Neural progenitor cell (in vitro differentiated cells): Measurements from ENCODE around the gene ANGEL2. TPM values are rescaled to one million over a fixed set of nuclear protein-coding genes. Genes with fewer than 3 reads are reported as not detected.

Experiments
- DNase-seq: peaks from one replicate; pipeline ENCODE4 v3.0.0-alpha.2; 2016; ENCODE audit warnings: low spot score
- H2AFZ ChIP-seq: fragments of 200-600 bp; sonication (generic); replicated peaks from 2 replicates; pipeline ENCODE4 v1.6.1; 2016; ENCODE audit warnings: antibody characterized with exemption
- H3F3A ChIP-seq: fragments of 200-600 bp; sonication (generic); 2 replicates; pipeline ENCODE4 v1.6.1; 2016; ENCODE audit warnings: antibody characterized with exemption, low read depth
- H3K27ac ChIP-seq: fragments of 200-600 bp; sonication (generic); 2 replicates; pipeline ENCODE4 v1.5.1; 2016; ENCODE audit warnings: mild to moderate bottlenecking
- H3K27me3 ChIP-seq: fragments of 200-600 bp; sonication (generic); 2 replicates; pipeline ENCODE4 v1.6.1; 2016; ENCODE audit warnings: mild to moderate bottlenecking, moderate library complexity
- H3K36me3 ChIP-seq: fragments of 200-600 bp; sonication (generic); 2 replicates; pipeline ENCODE4 v1.5.1; 2016
- H3K4me1 ChIP-seq: fragments of 200-600 bp; sonication (generic); 2 replicates; pipeline ENCODE4 v1.6.1; 2016; ENCODE audit warnings: mixed run types
- H3K4me2 ChIP-seq: fragments of 200-600 bp; sonication (generic); 2 replicates; pipeline ENCODE4 v1.6.1; 2016
- H3K4me3 ChIP-seq: fragments of 200-600 bp; sonication (generic); 2 replicates; pipeline ENCODE4 v1.5.1; 2016
- H3K79me2 ChIP-seq: fragments of 200-600 bp; sonication (generic); 2 replicates; pipeline ENCODE4 v1.6.1; 2016; ENCODE audit warnings: low read depth
- H3K9ac ChIP-seq: fragments of 200-600 bp; sonication (generic); 2 replicates; pipeline ENCODE4 v1.6.1; 2016
- H3K9me3 ChIP-seq: fragments of 200-600 bp; sonication (generic); 2 replicates; pipeline ENCODE4 v1.5.1; 2016; ENCODE audit warnings: low read depth
- H4K20me1 ChIP-seq: fragments of 200-600 bp; sonication (generic); 2 replicates; pipeline ENCODE4 v1.6.1; 2016; ENCODE audit warnings: low read depth
- H3K27ac Mint-ChIP-seq: 3 replicates; pipeline ENCODE4 v1.8.0; 2021; ENCODE audit warnings: mixed read lengths
- H3K27me3 Mint-ChIP-seq: 2 replicates; pipeline ENCODE4 v1.8.0; 2022; ENCODE audit warnings: low read depth, mild to moderate bottlenecking, inconsistent platforms, moderate library complexity, mixed read lengths; ENCODE audit not compliant: insufficient read depth
- H3K36me3 Mint-ChIP-seq: 3 replicates; pipeline ENCODE4 v1.8.0; 2021; ENCODE audit warnings: mixed read lengths
- H3K4me1 Mint-ChIP-seq: 3 replicates; pipeline ENCODE4 v1.8.0; 2021; ENCODE audit warnings: mixed read lengths
- H3K4me3 Mint-ChIP-seq: 3 replicates; pipeline ENCODE4 v1.8.0; 2021; ENCODE audit warnings: mild to moderate bottlenecking, moderate library complexity, mixed read lengths
- H3K9me3 Mint-ChIP-seq: 3 replicates; pipeline ENCODE4 v1.8.0; 2020; ENCODE audit warnings: mixed read lengths
- EZH2 ChIP-seq: fragments of 200-600 bp; sonication (generic); IDR thresholded peaks from 2 replicates; pipeline ENCODE4 v1.6.1; 2017; ENCODE audit warnings: antibody characterized with exemption, mild to moderate bottlenecking, moderate library complexity
- EZH2phosphoT487 ChIP-seq: fragments of 200-600 bp; sonication (generic); IDR thresholded peaks from 2 replicates; pipeline ENCODE4 v1.6.1; 2017; ENCODE audit warnings: antibody characterized with exemption
- total RNA-seq: library from RNA; depleted of rRNA; stranded (reverse); fragments of >200 nt; gene quantifications from 2 replicates; pipeline ENCODE4 v1.2.3, GENCODE V29; 2015; ENCODE audit warnings: low replicate concordance
- TF ChIP-seq, protein P1 (sequence below): fragments of 200-600 bp; sonication (generic); IDR thresholded peaks from 2 replicates; pipeline ENCODE4 v1.5.1; 2017; ENCODE audit warnings: antibody characterized with exemption, mild to moderate bottlenecking

The ANGEL2 gene
- total RNA-seq, 1 donor from 2014 or later: 101 TPM

DNA sequence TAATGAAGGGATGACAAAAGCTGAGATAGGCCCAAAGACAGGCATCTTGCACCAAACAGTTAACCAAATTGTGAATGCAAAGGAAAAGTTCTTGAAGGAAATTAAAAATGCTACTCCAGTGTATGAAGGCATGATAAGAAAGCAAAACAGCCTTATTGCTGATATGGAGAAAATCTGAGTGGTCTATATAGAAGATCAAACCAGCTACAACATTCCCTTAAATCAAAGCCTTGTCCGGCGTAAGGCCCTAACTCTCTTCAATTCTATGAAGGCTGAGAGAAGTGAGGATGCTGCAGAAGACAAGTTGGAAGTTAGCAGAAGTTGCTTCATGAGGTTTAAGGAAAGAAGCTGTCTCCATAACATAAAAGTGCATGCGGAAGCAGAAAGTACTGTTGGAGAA is 4.3 kb upstream of the ANGEL2 start:
- H3K4me1 Mint-ChIP-seq: peaks cover 3% of the 10 kb centered on the region
- no peaks in the 10 kb centered on the region for H3K4me1 ChIP-seq
- peaks cover under 1% of the 10 kb centered on the region for H3K79me2 ChIP-seq
- no peak for DNase-seq
- H3K9me3 ChIP-seq: no peaks in the 10 kb centered on the region
- H2AFZ ChIP-seq: peak overlapping the region; percentile 44
- TF ChIP-seq EZH2 (no peak), EZH2phosphoT487 (no peak)
- TF ChIP-seq, protein P1, sequence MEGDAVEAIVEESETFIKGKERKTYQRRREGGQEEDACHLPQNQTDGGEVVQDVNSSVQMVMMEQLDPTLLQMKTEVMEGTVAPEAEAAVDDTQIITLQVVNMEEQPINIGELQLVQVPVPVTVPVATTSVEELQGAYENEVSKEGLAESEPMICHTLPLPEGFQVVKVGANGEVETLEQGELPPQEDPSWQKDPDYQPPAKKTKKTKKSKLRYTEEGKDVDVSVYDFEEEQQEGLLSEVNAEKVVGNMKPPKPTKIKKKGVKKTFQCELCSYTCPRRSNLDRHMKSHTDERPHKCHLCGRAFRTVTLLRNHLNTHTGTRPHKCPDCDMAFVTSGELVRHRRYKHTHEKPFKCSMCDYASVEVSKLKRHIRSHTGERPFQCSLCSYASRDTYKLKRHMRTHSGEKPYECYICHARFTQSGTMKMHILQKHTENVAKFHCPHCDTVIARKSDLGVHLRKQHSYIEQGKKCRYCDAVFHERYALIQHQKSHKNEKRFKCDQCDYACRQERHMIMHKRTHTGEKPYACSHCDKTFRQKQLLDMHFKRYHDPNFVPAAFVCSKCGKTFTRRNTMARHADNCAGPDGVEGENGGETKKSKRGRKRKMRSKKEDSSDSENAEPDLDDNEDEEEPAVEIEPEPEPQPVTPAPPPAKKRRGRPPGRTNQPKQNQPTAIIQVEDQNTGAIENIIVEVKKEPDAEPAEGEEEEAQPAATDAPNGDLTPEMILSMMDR: no peak
- no peaks in the 10 kb centered on the region for H3K27me3 ChIP-seq
- H3K4me3 Mint-ChIP-seq: no peak overlapping the region
- H3K36me3 Mint-ChIP-seq: no peaks in the 10 kb centered on the region
- no peak overlapping the region for H3K27ac ChIP-seq
- H4K20me1 ChIP-seq: no peaks in the 10 kb centered on the region
- no peaks in the 10 kb centered on the region for H3K9me3 Mint-ChIP-seq
- H3K36me3 ChIP-seq: no peaks in the 10 kb centered on the region
- no peak overlapping the region for H3K27ac Mint-ChIP-seq
- no peak overlapping the region for H3K9ac ChIP-seq
- no peak overlapping the region for H3K4me3 ChIP-seq
- H3F3A ChIP-seq: peaks cover 3% of the 10 kb centered on the region
- peaks cover 4% of the 10 kb centered on the region for H3K27me3 Mint-ChIP-seq
- no peak overlapping the region for H3K4me2 ChIP-seq

DNA sequence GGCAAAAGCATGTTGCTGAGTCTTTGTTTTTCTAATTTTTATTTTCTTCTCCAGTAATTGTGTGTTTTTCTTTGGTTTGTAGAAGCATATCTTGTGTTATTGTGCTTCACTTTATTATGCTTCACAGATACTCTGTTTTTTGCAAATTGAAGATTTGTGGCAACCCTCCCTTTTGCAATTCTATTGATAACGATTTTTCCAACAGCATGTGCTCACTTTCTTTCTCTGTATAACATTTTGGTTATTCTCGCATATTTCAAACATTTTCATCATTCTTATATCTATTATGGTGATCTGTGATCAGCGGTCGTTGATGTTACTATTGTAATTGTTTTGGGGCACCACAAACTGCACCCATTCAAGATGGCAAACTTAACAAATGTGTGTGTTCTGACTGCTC is 3.8 kb upstream of the ANGEL2 start:
- Mint-ChIP-seq H3K36me3 (no peaks in the 10 kb centered on the region), H3K27me3 (peaks cover 3% of the 10 kb centered on the region), H3K9me3 (no peaks in the 10 kb centered on the region), H3K27ac (no peak overlapping the region), H3K4me1 (peaks cover 6% of the 10 kb centered on the region), H3K4me3 (no peak overlapping the region)
- Histone ChIP-seq H3K36me3 (no peaks in the 10 kb centered on the region), H2AFZ (no peak overlapping the region), H4K20me1 (no peaks in the 10 kb centered on the region), H3K4me2 (no peak overlapping the region), H3K4me1 (peaks cover 1% of the 10 kb centered on the region), H3F3A (peaks cover 3% of the 10 kb centered on the region), H3K79me2 (peaks cover 6% of the 10 kb centered on the region), H3K27ac (no peak overlapping the region), H3K27me3 (no peaks in the 10 kb centered on the region), H3K9me3 (no peaks in the 10 kb centered on the region), H3K4me3 (no peak overlapping the region), H3K9ac (no peak overlapping the region)
- no peak for DNase-seq
- TF ChIP-seq, protein P1: no peak
- TF ChIP-seq EZH2 (no peak), EZH2phosphoT487 (no peak)

DNA sequence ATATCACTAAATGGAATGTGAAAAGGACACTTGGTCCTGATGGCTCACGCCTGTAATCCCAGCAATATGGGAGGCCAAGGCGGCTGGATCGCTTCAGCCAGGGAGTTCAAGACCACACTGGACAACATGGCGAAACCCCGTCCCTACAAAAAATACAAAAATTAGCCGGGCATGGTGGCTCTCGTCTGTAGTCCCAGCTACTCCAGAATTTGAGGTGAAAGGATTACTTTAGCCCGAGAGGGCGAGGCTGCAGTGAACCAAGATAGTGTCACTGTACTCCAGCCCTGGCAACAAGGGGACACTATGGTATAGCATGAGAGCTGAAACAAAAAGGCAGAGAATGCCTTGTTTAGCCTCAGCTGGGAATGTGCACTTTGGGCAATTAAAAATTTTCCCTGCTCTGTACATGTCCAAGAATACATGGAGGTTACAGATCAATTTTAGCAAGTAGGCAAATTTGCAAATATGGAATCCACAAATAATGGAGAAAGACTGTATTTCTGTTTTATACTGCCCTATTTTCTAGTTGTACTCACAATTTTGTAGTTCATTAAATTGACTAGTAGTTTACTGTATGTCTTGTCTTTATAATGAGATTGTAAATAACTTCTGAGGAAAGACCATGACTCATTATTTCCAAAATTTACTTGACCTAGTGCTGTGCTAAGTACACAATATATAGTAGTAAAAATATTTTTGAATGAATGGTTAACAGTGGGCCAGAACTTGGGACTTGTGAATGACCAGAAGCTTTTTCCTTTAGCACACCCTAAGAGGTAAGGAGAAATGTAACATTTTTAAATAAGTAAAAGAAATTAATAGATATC is 2.0 kb upstream of the ANGEL2 start:
- peaks cover 15% of the 10 kb centered on the region for H3K4me1 Mint-ChIP-seq
- Histone ChIP-seq H3K4me1 (peaks cover 9% of the 10 kb centered on the region), H3K9ac (no peak overlapping the region), H3K27me3 (no peaks in the 10 kb centered on the region), H3K36me3 (no peaks in the 10 kb centered on the region), H2AFZ (no peak overlapping the region), H3K4me2 (no peak overlapping the region), H3K4me3 (no peak overlapping the region), H3F3A (peaks cover 3% of the 10 kb centered on the region), H4K20me1 (no peaks in the 10 kb centered on the region), H3K27ac (no peak overlapping the region), H3K79me2 (peaks cover 24% of the 10 kb centered on the region), H3K9me3 (no peaks in the 10 kb centered on the region)
- H3K9me3 Mint-ChIP-seq: no peaks in the 10 kb centered on the region
- no peak overlapping the region for H3K4me3 Mint-ChIP-seq
- TF ChIP-seq EZH2phosphoT487 (no peak), EZH2 (no peak)
- TF ChIP-seq, protein P1: no peak
- no peak overlapping the region for H3K27ac Mint-ChIP-seq
- peaks cover 3% of the 10 kb centered on the region for H3K27me3 Mint-ChIP-seq
- no peaks in the 10 kb centered on the region for H3K36me3 Mint-ChIP-seq
- no peak for DNase-seq
